HG03066 (cell line): ENCODE data around the gene SPRED2.
A peak's percentile ranks its signal among the peaks of the same experiment; 100 is the strongest.

Source experiments
- ATAC-seq: cut with Tn5 transposase; IDR thresholded peaks from one replicate; pipeline ENCODE4 v1.9.1; 2021; ENCODE audit warnings: low read depth; ENCODE audit not compliant: unreplicated experiment

SPRED2 gene

DNA sequence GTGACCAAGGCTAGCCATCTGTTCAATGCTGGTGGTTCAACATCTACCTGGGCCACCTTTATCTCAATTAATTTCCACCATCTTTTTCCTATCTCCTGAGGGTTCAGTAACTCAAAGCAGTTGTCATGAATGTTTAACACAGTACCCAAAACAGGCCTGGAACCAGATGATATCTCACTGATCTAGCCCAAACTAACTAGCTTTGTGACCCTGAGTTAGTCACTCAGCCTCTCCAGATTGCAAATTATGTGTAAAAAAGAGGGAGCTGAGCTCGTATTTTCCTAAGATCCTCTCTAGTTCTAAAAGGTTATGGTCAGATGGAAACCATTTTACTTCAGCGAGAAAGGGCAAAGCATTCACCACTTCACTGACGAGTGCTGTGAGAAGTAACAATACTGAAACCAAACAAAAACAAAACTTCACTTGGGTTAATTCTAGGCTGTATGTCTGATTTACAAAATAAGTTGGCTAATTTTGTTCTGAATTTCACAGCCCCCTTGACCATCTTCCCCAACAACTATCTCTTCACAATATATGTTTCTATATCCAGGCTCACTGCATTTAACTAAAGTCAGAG is 14.8 kb downstream of the SPRED2 start:
- ATAC-seq, result no peak

DNA sequence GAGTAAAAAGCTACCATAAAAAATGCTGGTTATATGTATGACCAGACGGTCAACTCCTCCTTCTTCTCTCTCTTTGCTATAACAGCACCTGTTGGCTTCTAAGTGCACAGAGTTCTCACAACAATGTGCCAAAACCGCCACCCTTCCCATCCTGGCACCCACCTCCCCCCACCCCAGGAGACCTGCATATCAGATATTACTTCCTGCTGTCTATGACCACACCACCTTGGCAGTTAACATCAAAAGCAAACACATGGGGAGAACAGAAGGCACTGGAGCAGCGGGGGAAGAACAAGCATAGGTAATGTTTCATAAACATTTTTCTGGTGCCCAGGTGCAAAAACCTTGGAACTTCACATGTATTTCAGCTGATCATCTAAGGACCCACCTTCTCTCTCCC is 15.5 kb downstream of the SPRED2 start:
- no peak for ATAC-seq

DNA sequence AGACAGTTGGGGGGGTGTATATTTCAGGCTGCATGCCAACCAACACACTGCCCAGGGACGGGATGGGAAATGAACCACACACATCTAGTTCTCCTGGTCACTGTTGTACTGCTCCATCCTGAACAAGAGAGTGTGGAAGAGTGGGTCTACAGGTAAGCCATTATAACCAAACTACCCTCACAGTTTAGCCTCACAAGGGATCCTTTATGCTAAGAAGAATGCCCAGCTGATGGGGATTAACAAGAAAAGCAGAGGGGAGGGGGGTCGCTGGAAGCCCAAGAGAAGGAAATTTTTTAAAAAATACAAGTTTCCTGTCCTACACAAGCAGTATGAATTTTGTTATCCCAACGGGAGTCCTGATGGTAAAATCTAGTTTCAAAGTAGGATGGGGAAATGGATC is 16.1 kb downstream of the SPRED2 start:
- ATAC-seq, result no peak

DNA sequence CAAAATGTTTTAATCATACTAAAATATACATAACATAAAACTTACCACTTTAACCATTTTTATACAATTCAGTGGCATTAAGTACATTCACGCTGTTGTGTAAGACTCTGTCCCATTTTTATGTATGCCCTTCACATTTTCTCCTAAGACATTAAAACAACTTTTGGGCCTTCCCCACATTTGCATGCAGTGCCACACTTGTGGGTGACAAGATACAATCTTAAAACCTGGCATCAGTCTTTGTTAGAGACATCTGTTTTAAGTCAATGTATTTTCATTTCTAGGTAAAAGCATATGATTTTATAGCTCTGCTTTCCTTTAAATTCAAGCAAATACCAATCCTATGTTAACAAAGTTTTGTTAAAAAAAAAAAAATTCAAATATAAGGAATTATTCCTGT is 17.3 kb downstream of the SPRED2 start:
- ATAC-seq, result no peak

DNA sequence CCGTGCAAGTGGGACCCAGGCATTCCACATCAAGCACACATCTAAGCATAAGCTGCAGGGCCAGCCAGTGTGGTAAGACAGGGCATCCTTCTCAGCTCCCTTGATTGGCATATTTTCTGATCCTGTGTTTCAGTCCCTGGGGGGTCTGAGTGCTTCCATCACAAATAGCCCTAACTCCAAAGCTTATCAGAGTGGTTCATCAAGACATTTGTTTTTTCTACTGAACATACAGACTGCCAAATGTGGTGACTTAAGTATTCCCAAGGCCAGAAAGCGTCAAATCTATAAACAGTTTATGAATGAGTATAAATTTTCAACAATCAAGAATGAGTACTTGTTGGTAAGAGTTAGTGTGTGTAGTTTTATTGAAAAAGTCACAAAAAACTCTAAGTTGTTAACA is 18.8 kb downstream of the SPRED2 start:
- no peak for ATAC-seq

DNA sequence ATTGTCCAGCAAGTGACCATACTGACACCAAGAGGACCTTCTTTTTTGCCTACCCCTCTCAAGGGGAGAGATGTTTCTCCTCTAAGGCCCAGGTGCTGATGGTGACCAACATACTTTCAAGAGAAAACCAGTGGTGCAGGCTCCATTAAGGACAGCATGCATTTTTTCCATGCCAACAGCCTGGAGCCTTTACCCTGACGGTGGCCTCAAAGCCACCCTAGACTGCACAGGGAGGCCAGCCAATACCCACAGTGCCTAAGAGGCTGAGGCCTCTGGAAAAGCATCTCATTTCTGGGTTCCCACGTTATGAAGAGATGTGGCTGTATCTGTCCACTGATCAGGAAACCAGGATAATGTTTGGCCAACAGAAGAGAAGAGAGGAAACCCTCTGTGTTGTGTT is 19.3 kb downstream of the SPRED2 start:
- ATAC-seq, result no peak

DNA sequence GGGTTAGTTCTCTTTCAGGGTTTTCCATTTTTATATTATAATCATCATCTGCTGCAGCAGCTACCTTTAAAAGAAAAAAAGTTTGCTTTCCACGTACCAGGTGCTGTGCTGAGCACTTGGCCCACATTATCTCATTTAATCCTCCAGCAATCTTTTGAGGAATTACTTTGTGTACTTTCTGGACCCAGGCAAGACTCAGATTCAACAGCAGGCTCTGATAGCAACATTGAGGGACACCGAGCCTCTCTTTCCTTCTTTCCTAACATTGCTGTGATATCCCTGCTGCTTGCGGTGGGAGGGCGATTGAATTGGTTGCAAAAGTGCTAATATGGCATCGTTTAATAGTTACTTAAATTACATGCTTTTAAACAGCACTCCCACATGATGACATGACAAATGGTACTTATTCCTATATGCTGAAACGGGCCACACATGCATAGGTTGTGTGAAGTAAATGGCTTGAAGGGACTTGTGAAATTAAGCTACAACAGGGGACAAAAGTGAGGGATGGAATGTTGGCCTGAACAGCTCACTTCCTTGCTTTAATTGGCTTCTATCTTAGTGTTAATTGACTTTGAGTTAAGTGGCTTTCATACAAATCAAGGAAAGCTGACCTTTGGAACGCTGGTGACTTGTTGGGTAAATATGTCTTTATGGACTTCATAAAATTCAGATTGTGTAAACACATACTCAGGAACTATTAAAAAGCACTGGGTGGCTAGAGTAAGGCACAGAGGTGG is 21.2 kb downstream of the SPRED2 start:
- ATAC-seq, result no peak

DNA sequence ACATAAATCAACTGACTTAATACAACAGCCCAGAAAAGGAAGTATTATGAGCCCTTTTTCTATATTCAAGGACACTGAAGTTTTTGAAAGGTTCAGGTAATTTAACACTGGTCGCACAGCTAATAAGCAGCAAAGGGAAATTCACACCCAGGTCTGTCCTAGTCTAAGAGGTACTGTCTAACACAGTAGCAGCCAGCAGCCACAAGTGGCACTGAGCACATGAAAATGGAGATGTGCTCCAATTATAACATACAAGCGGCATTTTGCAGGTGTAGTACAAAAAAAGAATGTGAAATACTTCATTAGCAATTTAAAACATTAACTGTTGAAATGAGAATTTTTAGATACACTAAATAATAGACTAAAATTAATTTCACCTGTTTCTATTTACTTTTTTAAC is 23.4 kb downstream of the SPRED2 start:
- no peak for ATAC-seq

DNA sequence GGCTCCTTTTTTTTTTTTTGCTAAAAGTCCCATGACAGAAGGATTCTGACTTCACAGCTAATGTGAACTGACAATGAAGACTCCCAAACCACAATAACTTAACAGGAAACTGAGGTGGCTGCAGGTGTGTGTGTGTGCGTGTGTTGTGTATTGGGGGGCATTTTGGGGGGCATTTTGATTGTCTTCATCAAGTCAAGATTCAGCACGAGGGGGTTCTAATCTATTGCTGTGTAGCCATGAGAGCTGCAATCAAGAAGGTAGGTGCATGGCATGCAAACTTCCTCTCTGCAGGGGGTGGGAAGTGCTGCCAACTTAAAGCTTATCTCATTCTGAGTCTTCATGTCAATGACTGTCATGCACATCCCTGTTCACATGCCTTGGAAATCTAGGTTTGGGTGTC is 25.2 kb downstream of the SPRED2 start:
- no peak for ATAC-seq

DNA sequence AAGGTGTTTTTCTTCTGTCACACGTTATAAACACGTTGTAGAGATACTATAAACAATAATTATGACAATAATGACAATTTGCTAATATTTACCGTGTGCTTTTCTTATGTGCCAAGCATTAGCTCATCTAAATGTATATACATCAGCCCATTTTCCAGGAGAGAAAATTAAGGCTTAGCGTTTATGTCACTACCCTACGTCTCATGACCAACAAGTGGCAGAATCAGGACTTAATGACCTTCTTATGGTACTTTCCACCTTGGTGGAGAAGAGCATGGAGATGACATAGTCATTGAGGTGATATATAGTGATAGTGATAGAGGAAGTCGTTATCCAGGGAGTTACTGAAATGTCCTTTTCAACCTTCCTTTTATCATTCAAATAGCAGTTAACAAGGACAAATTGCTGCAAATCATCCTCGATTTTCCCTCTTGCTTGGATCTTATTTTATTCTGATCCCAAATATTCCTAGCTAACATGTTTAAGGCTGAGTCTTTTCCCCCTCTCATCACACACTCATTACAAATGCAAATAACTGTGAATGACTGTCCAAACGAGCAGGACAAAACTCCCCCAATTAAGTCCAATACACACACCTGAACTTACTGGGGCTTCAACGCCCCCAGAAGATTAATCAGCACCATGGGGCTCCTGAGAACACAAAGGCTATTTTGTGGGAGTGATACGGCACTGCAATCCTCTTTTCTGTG is 27.3 kb downstream of the SPRED2 start:
- no peak for ATAC-seq

DNA sequence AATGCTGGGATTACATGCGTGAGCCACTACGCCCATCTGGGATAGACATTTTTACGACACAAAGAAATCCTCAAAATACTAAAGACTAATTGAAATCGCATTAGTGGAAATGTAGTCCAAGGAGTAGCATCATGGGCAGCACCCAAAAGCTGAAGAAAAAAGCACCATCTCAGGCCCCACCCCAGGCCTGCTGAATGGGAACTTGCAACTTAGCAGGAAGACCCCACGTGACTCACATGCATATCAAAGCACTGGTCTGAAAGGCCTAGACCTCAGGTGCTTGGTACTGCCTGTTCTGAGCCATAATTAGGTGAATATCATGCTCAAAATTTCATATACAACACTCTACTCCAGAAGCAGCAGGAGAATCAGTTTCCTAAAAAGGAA is 28.9 kb downstream of the SPRED2 start:
- ATAC-seq, result no peak

DNA sequence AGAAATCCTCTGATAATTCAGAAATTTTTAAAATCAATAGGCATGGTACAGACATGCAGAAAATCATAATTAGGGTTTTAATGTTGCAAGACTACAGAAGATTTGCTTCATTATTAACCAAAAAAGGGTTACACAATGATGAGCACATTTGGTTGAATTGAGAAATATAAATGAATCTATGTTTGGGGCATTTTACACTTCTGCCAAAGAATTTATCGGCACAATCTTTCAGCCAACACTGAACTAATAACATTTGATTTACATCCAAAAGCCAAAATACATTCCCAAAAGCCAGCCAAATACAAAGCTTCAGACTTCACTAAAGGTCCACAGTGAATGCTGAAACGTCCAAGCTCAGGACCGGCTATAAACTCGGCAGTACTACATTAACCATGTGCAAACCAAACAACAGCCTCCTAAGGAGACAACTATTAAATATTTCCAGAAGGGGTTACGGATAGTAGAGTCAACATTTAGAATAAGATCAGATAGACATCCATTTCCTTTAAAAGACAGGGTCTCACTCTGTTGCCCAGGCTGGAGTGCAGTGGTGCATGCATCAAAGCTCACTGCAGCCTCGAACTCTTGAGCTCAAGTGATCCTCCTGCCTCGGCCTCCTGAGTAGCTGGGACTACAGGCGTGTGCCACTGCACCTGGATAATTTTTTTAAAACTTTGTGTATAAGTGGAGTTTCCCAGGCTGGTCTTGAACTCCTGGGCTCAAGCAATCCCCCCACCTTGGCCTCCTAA is 29.4 kb downstream of the SPRED2 start:
- ATAC-seq, result no peak

DNA sequence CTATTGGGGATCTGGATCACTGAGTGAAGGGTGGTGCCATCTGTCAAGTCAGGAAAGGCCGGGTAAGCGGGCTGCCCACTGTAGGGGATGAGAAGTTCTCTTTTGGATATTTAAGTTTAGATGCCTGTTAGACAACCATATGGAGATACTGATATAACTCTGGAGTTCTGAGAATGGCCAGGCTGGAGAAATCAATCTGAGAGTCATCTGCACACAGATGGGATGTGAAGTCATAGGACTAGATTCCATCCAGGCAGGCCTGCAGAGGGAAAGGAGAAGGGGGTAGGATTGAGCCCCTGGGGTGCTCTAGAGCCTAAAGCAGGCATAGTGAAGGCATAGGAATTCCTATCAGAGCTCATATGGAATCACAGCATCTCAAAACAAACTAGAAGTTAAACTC is 30.1 kb downstream of the SPRED2 start:
- ATAC-seq, result no peak

DNA sequence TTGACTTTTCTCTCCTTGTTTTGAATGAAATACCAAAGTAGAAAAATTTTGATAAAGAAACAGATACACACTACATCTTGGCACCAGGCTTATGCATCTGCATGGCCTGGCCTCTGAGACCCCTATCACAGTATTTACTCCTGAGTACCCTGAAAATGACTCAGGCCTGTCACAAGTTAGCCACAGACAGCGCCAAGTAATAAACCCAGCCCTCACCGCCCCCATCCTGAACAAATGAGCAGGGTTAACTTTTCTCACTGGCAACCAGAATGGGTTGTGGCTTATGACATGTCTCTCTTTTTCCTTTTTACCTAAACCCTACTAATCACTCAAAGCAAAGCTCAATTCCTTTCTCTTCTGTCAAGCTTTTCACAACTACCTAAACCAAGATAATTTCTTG is 35.3 kb downstream of the SPRED2 start:
- peak; percentile 51 for ATAC-seq

DNA sequence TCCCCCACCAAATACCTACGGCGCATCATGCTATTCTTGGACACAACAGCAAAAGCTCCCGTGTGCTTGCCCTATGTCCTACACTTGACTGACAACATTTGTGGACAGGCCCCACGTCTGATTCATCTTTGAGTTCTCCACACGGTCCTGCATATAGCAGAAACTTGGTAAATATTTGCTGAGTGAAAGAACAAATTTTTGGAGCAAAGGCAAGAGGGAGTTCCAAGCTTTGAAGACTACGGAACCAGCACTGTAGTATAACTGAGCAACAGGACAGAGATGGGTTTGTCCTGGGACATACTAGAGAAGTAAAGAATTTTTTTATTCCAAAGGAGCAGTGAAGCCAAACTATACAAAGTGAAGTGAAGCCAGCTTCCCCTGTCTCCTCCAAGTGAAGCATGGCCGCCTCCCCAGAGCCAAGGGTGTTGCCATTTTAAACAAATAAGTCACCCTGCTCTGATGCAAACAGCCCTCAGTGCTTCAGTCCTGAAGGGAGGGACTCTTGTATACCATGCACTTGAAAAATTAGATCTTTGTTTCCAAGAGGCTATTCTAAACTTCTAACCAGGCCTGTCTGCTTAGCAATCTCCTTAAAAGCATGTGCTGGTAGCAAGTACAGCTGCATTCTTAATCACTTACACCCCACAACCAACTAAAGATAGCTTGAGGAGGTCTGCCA is 35.9 kb downstream of the SPRED2 start:
- ATAC-seq, result no peak

DNA sequence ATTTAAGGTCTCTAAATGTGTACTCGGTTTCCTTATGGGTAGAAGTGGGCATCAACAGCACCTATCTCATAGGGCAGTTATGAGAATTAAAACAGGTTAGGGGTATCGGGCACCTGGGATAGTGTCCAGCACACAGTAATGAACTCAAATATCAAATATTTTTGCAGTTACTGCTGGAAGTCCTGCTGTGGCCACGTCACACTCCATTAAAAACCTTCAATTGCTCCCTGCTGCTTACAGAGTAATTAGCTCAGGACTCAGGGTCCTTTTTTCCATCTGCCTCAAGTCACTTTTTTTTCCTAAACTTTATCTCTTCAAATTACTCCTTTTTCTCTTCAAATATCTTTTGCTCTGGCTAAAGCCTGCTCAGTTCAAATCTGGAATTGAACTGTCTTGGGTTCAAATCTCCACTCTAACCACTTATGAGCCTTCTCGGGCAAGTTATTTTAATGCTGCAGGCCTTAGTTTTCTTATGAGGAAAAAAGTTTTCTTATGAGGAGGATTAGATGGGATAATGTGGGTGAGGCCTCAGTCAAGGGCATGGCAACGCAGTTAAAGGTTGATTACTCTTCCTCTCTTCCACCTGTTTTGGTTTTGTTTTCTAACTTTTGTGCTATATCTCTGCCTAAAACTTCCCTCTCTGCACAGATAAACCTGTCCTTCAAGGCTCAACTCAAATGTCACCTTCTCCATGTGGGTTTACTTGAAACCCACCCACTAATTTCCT is 36.6 kb downstream of the SPRED2 start:
- no peak for ATAC-seq

DNA sequence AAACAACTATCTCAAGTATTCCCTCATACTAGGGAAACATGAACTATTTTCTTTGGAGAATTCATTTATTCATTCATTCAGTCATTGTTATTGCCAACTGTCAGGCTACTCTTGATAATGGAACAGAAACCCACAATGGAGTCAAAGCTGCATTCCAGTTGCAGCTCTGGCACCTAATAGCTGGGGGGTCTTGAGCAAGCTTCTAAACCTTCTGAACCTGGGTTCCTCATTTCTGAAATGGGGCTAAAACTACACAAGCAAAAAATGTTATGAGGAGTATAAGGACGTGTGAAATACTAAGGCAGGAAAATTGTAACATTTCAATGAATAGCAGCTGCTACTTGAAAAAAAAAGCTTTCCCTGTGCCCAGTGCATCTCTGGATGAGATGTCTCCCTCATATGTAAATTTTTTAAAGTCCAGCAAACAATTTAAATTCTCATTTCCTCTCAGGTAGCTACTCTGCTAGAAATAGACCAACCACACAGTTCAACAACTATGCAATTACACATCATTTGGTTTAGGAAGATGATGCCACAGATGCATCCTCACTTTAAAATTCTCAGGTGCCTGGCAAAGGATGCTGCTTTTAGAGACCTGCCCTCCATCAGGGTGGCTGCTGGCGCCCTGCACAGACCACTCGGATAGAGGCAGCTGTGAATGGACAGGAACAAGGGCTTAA is 38.5 kb downstream of the SPRED2 start:
- ATAC-seq, result no peak

DNA sequence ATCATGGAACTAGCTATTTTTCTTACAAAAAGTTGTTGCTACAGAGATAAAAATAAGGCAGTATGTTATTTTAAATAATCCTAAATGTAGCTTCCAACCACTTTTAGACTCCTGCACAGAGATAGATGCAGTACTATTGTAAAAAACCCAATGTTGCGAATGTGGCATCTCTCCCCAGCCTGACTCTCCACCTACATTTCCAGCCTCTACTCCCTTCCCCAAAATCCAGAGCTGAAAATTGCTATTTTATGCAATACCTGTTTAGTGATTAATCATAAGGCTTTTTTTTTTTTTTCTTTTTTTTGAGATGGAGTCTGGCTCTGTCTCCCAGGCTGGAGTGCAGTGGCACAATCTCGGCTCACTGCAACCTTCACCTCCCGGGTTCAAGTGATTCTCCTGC is 39.4 kb downstream of the SPRED2 start:
- ATAC-seq, result no peak

DNA sequence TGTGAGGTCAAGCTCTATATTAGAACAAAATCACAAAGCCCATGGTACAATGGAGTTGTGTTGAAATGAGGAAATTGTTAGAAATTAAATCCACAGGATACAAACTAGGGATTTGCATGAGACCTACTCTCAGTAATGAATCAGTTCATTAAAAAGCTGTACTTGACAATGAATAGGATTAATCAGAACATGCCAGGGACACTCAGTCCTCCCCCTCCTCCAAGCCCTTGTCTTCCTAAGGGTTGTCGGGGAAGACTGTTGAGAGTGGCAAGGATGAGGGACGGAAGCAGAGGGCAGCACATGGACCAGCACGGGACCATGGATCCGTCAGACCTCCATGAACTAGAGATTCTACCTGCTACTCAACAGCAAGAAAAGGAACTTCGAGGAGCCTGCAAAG is 39.8 kb downstream of the SPRED2 start:
- no peak for ATAC-seq

DNA sequence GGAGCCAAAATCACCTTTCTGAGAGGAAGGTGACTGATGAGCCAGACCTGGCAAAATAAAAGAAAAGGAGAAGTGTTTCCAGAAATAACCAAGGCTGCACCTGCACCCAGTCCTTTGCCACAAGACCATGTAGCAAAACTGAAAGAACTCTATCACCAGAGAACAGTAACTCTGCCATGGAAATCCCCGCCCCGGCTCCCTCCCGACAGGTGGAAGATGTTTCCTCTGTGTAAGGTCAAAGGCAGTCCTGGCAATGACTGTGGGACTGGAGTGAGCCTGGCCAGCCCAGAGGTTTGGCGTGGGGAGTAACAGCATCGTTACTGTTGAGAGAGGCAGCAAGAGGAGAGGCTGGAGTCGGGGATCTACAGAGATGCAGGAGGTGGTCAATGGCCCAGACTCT is 42.3 kb downstream of the SPRED2 start:
- ATAC-seq, result peak; percentile 69
